HG03354 (cell line): ENCODE data around the gene FUOM.

Source experiments
- ATAC-seq: cut with Tn5 transposase; IDR thresholded peaks from one replicate; pipeline ENCODE4 v1.9.1; 2021; ENCODE audit warnings: mild to moderate bottlenecking; ENCODE audit not compliant: unreplicated experiment, poor library complexity, severe bottlenecking

Gene FUOM

GRCh38 chr10:133353988-133354605 is 3.7 kb downstream of the FUOM start:
- ATAC-seq = no peak

GRCh38 chr10:133353202-133353959 is 4.4 kb downstream of the FUOM start:
- no peak for ATAC-seq

GRCh38 chr10:133351408-133352318 is 6.2 kb downstream of the FUOM start:
- no peak for ATAC-seq

- no peak for ATAC-seq
Measured at GRCh38 chr10:133350950-133351329, 6.9 kb downstream of the FUOM start.

- ATAC-seq = no peak
Measured at GRCh38 chr10:133350283-133350949, 7.4 kb downstream of the FUOM start.

- ATAC-seq = no peak
Measured at GRCh38 chr10:133349577-133350011, 8.2 kb downstream of the FUOM start.

GRCh38 chr10:133349160-133349568 is 8.7 kb downstream of the FUOM start:
- ATAC-seq = no peak

GRCh38 chr10:133347710-133348517 is 9.9 kb downstream of the FUOM start:
- ATAC-seq = no peak

GRCh38 chr10:133346413-133346812 is 11.4 kb downstream of the FUOM start:
- ATAC-seq = no peak

GRCh38 chr10:133344236-133344635 is 13.6 kb downstream of the FUOM start:
- no peak for ATAC-seq

- no peak for ATAC-seq
Measured at GRCh38 chr10:133343558-133343957, 14.3 kb downstream of the FUOM start.

- no peak for ATAC-seq
Measured at GRCh38 chr10:133342942-133343341, 14.9 kb downstream of the FUOM start.

- no peak for ATAC-seq
Measured at GRCh38 chr10:133341983-133342382, 15.8 kb downstream of the FUOM start.

GRCh38 chr10:133339708-133340380 is 18.0 kb downstream of the FUOM start:
- no peak for ATAC-seq

GRCh38 chr10:133338080-133339071 is 19.4 kb downstream of the FUOM start:
- ATAC-seq = no peak

- no peak for ATAC-seq
Measured at GRCh38 chr10:133337370-133337725, 20.5 kb downstream of the FUOM start.

GRCh38 chr10:133336577-133337369 is 21.0 kb downstream of the FUOM start, which contains the start of gene CALY:
Gene CALY, minus strand, starts transcription at chr10:133336896. Its CDS starts 7,907 bp downstream, at chr10:133328989.
- ATAC-seq = no peak
